Astrocyte (in vitro differentiated cells and primary cell): ENCODE data around the gene ZNF532. TPM values are rescaled to one million over a fixed set of nuclear protein-coding genes. Genes with fewer than 3 reads are reported as not detected.

Experiments used
- DNase-seq: peaks from one replicate; pipeline ENCODE4 v3.0.0-alpha.2; 2010; ENCODE audit warnings: low read depth
- FAIRE-seq: peaks from 2 replicates; lab custom pipeline; 2011; peaks lifted over from hg19 to GRCh38; lab: Jason Lieb, UNC
- H2AFZ ChIP-seq: 2 replicates; pipeline ENCODE4 v1.6.0; 2012; ENCODE audit warnings: low read depth, low read length, inconsistent platforms
- H3K27ac ChIP-seq: 2 replicates; pipeline ENCODE4 v1.5.1; 2011; ENCODE audit warnings: low read depth, low read length, inconsistent platforms
- H3K27me3 ChIP-seq: 2 replicates; pipeline ENCODE4 v1.6.0; 2011; ENCODE audit warnings: low read length, inconsistent platforms; ENCODE audit not compliant: insufficient read depth
- H3K36me3 ChIP-seq: 2 replicates; pipeline ENCODE4 v1.5.1; 2011; ENCODE audit warnings: low read length, inconsistent platforms; ENCODE audit not compliant: insufficient read depth
- H3K4me1 ChIP-seq: 2 replicates; pipeline ENCODE4 v1.5.1; 2011; ENCODE audit warnings: low read length, inconsistent platforms; ENCODE audit not compliant: insufficient read depth
- H3K4me2 ChIP-seq: 2 replicates; pipeline ENCODE4 v1.6.0; 2012; ENCODE audit warnings: low read length, inconsistent platforms
- H3K4me3 ChIP-seq: 2 replicates; pipeline ENCODE4 v1.5.1; 2011; ENCODE audit warnings: low read depth, mild to moderate bottlenecking, low read length, inconsistent platforms; ENCODE audit not compliant: insufficient read depth
- H3K79me2 ChIP-seq: 2 replicates; pipeline ENCODE4 v1.6.0; 2012; ENCODE audit warnings: mild to moderate bottlenecking, low read length, inconsistent platforms; ENCODE audit not compliant: insufficient read depth
- H3K9ac ChIP-seq: 2 replicates; pipeline ENCODE4 v1.6.0; 2012; ENCODE audit warnings: mild to moderate bottlenecking, low read length, inconsistent platforms
- H3K9me3 ChIP-seq: 2 replicates; pipeline ENCODE4 v1.5.1; 2012; ENCODE audit warnings: low read depth, mild to moderate bottlenecking, low read length, inconsistent platforms; ENCODE audit not compliant: insufficient read depth
- H4K20me1 ChIP-seq: 2 replicates; pipeline ENCODE4 v1.6.0; 2012; ENCODE audit warnings: low read length, inconsistent platforms; ENCODE audit not compliant: insufficient read depth
- H3K27ac Mint-ChIP-seq: one replicate; pipeline ENCODE4 v1.8.0; 2021; ENCODE audit warnings: mild to moderate bottlenecking, mixed read lengths; ENCODE audit not compliant: unreplicated experiment
- H3K27me3 Mint-ChIP-seq: one replicate; pipeline ENCODE4 v1.8.0; 2021; ENCODE audit warnings: low read depth, mixed read lengths; ENCODE audit not compliant: unreplicated experiment
- H3K36me3 Mint-ChIP-seq: one replicate; pipeline ENCODE4 v1.8.0; 2021; ENCODE audit warnings: low read depth, mixed read lengths; ENCODE audit not compliant: unreplicated experiment
- H3K4me1 Mint-ChIP-seq: one replicate; pipeline ENCODE4 v1.8.0; 2021; ENCODE audit warnings: low read depth, mixed read lengths; ENCODE audit not compliant: unreplicated experiment
- H3K4me3 Mint-ChIP-seq: one replicate; pipeline ENCODE4 v1.8.0; 2021; ENCODE audit warnings: mild to moderate bottlenecking, moderate library complexity, mixed read lengths; ENCODE audit not compliant: unreplicated experiment
- H3K9me3 Mint-ChIP-seq: one replicate; pipeline ENCODE4 v1.8.0; 2021; ENCODE audit warnings: mild to moderate bottlenecking, mixed read lengths; ENCODE audit not compliant: unreplicated experiment
- EZH2 ChIP-seq: IDR thresholded peaks from 2 replicates; pipeline ENCODE4 v1.6.1; 2012; ENCODE audit warnings: mild to moderate bottlenecking, low read length, inconsistent platforms; ENCODE audit not compliant: insufficient read depth
- total RNA-seq: library from RNA; stranded (reverse); gene quantifications from 2 replicates; pipeline ENCODE4 v1.2.1, GENCODE V29; 2021
- TF ChIP-seq, protein P1 (sequence below): IDR thresholded peaks from 2 replicates; pipeline ENCODE4 v1.5.1; 2011; ENCODE audit warnings: low read depth, mild to moderate bottlenecking, inconsistent platforms, low read length, moderate library complexity; ENCODE audit not compliant: insufficient read depth

Gene ZNF532
- total RNA-seq, 1 donor from 2014 or later = 135 TPM

- no peak overlapping the region for H3K4me2 ChIP-seq
- H3K9me3 Mint-ChIP-seq = peaks cover 6% of the 10 kb centered on the region
- peaks cover 15% of the 10 kb centered on the region for H3K4me1 ChIP-seq
- no peaks in the 10 kb centered on the region for H3K79me2 ChIP-seq
- H3K4me3 ChIP-seq = no peak overlapping the region
- DNase-seq = peak; percentile 80
- H3K27ac ChIP-seq = no peak overlapping the region
- peaks cover 2% of the 10 kb centered on the region for H3K36me3 Mint-ChIP-seq
- H4K20me1 ChIP-seq = no peaks in the 10 kb centered on the region
- peak overlapping the region; percentile 67 for H3K27ac Mint-ChIP-seq
- FAIRE-seq = no peak
- H3K27me3 ChIP-seq = no peaks in the 10 kb centered on the region
- peaks cover 16% of the 10 kb centered on the region for H3K4me1 Mint-ChIP-seq
- no peaks in the 10 kb centered on the region for H3K36me3 ChIP-seq
- no peak overlapping the region for H2AFZ ChIP-seq
- H3K27me3 Mint-ChIP-seq = no peaks in the 10 kb centered on the region
- H3K9ac ChIP-seq = no peak overlapping the region
- H3K9me3 ChIP-seq = no peaks in the 10 kb centered on the region
- H3K4me3 Mint-ChIP-seq = no peak overlapping the region
- TF ChIP-seq, protein P1, sequence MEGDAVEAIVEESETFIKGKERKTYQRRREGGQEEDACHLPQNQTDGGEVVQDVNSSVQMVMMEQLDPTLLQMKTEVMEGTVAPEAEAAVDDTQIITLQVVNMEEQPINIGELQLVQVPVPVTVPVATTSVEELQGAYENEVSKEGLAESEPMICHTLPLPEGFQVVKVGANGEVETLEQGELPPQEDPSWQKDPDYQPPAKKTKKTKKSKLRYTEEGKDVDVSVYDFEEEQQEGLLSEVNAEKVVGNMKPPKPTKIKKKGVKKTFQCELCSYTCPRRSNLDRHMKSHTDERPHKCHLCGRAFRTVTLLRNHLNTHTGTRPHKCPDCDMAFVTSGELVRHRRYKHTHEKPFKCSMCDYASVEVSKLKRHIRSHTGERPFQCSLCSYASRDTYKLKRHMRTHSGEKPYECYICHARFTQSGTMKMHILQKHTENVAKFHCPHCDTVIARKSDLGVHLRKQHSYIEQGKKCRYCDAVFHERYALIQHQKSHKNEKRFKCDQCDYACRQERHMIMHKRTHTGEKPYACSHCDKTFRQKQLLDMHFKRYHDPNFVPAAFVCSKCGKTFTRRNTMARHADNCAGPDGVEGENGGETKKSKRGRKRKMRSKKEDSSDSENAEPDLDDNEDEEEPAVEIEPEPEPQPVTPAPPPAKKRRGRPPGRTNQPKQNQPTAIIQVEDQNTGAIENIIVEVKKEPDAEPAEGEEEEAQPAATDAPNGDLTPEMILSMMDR = no peak
- no peak for TF ChIP-seq EZH2
Observed at GRCh38 chr18:59006461-59007067, 141.9 kb downstream of the ZNF532 start.

DNA sequence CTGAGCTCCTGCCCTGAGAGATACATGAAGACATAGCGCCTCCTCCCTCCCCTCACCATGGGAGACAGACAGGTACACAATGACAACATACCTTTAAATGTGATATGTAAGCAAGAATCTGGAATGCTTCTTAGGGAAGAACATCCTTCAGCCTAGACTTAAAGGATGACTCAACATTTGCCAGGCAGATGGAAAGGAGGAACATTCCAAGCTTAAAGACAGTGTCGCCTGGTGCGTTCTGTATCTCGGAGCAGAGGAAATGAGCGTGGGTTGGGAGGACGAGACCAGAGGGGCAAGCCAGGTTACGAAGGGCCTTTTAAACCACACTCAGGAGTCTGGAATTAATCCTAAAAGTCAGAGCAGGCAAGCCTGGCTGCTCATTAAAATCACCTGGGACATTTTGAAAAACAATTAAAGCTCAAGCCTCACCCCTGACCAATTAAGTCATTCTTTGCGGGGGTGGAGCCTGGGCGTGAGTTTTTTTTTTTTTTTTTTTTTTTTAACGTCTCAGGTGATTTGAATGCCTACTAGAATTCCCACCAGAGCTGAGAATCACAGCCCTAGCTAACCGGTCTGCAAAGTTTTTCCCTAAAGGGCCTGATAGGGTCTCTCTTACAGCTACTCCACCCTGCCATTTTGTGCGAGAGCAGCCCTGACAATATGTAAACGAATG lies 143.8 kb downstream of the ZNF532 start:
- H3K9me3 Mint-ChIP-seq = peaks cover 6% of the 10 kb centered on the region
- peaks cover 14% of the 10 kb centered on the region for H3K4me1 Mint-ChIP-seq
- no peaks in the 10 kb centered on the region for H3K27me3 Mint-ChIP-seq
- Histone ChIP-seq H3K9me3 (no peaks in the 10 kb centered on the region), H3K27ac (peak overlapping the region; percentile 41), H3K9ac (peak overlapping the region; percentile 11), H3K4me1 (peaks cover 15% of the 10 kb centered on the region), H4K20me1 (no peaks in the 10 kb centered on the region), H3K79me2 (no peaks in the 10 kb centered on the region), H3K4me3 (no peak overlapping the region), H2AFZ (no peak overlapping the region), H3K36me3 (no peaks in the 10 kb centered on the region), H3K4me2 (peak overlapping the region; percentile 51), H3K27me3 (no peaks in the 10 kb centered on the region)
- no peak for TF ChIP-seq EZH2
- TF ChIP-seq, protein P1 = no peak
- no peaks in the 10 kb centered on the region for H3K36me3 Mint-ChIP-seq
- H3K27ac Mint-ChIP-seq = peak overlapping the region; percentile 99
- FAIRE-seq (peak; percentile 83), DNase-seq (peak; percentile 79)
- H3K4me3 Mint-ChIP-seq = peak overlapping the region; percentile 63

- Histone ChIP-seq H3K9ac (no peak overlapping the region), H3K79me2 (no peaks in the 10 kb centered on the region), H3K9me3 (no peaks in the 10 kb centered on the region), H3K4me1 (peaks cover 15% of the 10 kb centered on the region), H4K20me1 (no peaks in the 10 kb centered on the region), H3K4me3 (no peak overlapping the region), H2AFZ (no peak overlapping the region), H3K4me2 (no peak overlapping the region), H3K27me3 (no peaks in the 10 kb centered on the region), H3K27ac (no peak overlapping the region), H3K36me3 (no peaks in the 10 kb centered on the region)
- peaks cover 6% of the 10 kb centered on the region for H3K9me3 Mint-ChIP-seq
- TF ChIP-seq EZH2 = no peak
- TF ChIP-seq, protein P1 = no peak
- FAIRE-seq (no peak), DNase-seq (no peak)
- H3K27me3 Mint-ChIP-seq = no peaks in the 10 kb centered on the region
- H3K4me3 Mint-ChIP-seq = no peak overlapping the region
- peak overlapping the region; percentile 75 for H3K27ac Mint-ChIP-seq
- H3K36me3 Mint-ChIP-seq = no peaks in the 10 kb centered on the region
- peaks cover 12% of the 10 kb centered on the region for H3K4me1 Mint-ChIP-seq
Observed at GRCh38 chr18:59009846-59010245, 145.2 kb downstream of the ZNF532 start.
